Measurements from ENCODE around the gene ZNF398. TPM values are rescaled to one million over a fixed set of nuclear protein-coding genes. Genes with fewer than 3 reads are reported as not detected.

The ZNF398 gene
- total RNA-seq, 2 experiments from 2014 or later, result 7.2 to 8.7 TPM

DNA sequence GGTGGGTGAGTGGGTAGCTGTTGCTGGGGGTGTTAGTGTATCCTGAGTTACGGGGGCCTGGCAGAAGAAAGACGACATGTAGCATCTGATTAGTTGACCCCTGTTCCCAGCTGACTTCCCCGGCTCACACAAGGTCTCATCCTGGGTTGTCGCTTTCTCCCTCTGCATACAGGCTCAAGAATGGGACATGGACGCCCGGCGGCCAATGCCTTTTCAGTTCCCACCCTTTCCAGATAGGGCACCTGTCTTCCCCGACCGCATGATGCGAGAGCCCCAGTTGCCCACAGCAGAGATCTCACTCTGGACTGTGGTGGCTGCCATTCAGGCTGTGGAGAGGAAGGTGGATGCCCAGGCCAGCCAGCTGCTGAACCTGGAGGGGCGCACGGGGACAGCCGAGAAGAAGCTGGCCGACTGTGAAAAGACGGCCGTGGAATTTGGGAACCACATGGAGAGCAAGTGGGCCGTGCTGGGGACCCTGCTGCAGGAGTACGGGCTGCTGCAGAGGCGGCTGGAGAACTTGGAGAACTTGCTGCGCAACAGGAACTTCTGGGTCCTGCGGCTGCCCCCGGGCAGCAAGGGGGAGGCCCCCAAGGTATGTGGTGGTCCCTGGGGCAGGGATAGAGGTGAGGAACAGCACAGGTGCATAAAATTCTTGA is 51.0 kb downstream of the ZNF398 start:
- peaks cover 56% of the 10 kb centered on the region for H3K36me3 Mint-ChIP-seq (ENCODE audit: low read depth)
- ChIA-PET CTCF (no interaction called here), POLR2A (interaction anchor here (1.2 to 1.3 kb wide), 2 partner anchors 26 to 63 kb away, joined by 3 read pairs; no protein-coding TSS in a partner anchor)

DNA sequence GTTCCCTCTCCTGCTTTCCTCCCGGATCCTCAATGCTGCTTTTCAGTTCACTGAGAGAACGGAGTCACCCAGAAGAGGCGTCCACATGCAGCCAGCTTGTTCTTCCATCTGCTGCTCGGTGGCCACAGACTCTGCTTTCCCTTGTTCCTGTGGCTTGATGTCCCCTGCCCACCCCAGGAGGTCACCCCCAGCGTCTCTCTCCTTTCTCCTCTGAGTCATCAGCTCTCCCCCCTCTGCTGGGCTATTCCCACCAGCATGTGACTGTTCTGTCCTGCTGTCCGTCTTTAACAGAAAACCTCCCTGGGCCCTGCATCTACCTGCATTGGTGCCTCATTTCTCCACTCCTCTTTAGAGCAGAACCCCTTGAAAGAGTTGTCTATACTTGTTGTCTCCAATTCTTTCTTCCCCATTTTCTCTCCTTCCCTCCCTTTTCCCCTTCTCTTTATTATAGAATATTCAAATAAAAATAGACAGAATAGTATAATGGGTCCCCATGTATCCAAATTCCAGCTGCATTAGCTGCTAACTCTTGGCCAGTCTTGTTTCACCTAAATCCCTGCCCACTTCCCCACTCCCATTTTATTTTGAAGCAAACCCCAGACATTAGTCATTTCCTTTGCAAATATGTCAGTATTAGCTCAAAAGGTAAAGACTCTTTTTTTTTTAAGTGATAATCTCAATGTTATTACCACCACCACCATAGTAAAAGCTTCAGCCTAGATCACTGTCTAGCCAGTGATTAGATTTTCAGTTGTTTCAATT is 52.2 kb downstream of the ZNF398 start:
- Mint-ChIP-seq H3K36me3 (ENCODE audit: low read depth) (peaks cover 64% of the 10 kb centered on the region), H3K27ac (peak overlapping the region; percentile 4), H3K4me1 (ENCODE audit: low read depth) (peaks cover 47% of the 10 kb centered on the region), H3K9me3 (no peaks in the 10 kb centered on the region), H3K4me3 (no peak overlapping the region), H3K27me3 (no peaks in the 10 kb centered on the region)
- ChIA-PET CTCF (interaction anchor here (1.1 kb wide), 1 partner anchor 11 kb away, joined by 4 read pairs; no protein-coding TSS in a partner anchor), POLR2A (interaction anchor here (1.0 to 1.3 kb wide), 2 partner anchors 25 to 206 kb away, joined by 3 read pairs; no protein-coding TSS in a partner anchor)
- intact Hi-C loops (cut with micrococcal nuclease), result no loop called here
- DNase-seq, result no peak
- no peak for ATAC-seq
- TF ChIP-seq, protein P1, sequence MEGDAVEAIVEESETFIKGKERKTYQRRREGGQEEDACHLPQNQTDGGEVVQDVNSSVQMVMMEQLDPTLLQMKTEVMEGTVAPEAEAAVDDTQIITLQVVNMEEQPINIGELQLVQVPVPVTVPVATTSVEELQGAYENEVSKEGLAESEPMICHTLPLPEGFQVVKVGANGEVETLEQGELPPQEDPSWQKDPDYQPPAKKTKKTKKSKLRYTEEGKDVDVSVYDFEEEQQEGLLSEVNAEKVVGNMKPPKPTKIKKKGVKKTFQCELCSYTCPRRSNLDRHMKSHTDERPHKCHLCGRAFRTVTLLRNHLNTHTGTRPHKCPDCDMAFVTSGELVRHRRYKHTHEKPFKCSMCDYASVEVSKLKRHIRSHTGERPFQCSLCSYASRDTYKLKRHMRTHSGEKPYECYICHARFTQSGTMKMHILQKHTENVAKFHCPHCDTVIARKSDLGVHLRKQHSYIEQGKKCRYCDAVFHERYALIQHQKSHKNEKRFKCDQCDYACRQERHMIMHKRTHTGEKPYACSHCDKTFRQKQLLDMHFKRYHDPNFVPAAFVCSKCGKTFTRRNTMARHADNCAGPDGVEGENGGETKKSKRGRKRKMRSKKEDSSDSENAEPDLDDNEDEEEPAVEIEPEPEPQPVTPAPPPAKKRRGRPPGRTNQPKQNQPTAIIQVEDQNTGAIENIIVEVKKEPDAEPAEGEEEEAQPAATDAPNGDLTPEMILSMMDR (IDR thresholded peaks at IDR 0.05), result no peak

More for the DNA sequence above, 51.0 kb downstream of the ZNF398 start:
- peak overlapping the region; percentile 49 for H3K27ac Mint-ChIP-seq
- no peak overlapping the region for H3K4me3 Mint-ChIP-seq
- TF ChIP-seq, protein P1 (IDR thresholded peaks at IDR 0.05), result no peak
- H3K27me3 Mint-ChIP-seq, result no peaks in the 10 kb centered on the region
- ATAC-seq, result no peak
- intact Hi-C loops (cut with micrococcal nuclease), result no loop called here
- peaks cover 43% of the 10 kb centered on the region for H3K4me1 Mint-ChIP-seq (ENCODE audit: low read depth)
- H3K9me3 Mint-ChIP-seq, result no peaks in the 10 kb centered on the region
- no peak for DNase-seq

DNA sequence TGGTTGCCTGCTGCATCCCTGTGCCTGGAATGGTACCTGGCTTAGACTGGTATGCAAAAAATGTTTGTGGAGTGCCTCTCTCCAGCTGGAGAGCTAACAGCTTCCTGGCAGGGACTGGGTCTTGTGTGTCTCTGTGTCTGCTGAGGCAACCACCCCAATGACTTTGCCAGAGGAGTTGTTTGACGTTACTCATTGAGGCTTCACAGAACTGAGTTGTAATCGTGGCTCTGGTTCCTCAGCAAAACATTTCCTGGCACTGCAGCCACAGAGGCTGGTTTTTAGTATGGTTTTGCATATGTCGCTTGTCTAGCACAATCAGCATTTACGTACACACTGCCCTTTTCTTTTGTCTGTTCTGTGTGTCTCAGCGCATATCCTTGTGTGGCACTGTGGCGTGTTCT is 55.6 kb downstream of the ZNF398 start:
- Mint-ChIP-seq H3K9me3 (no peaks in the 10 kb centered on the region), H3K4me1 (ENCODE audit: low read depth) (peaks cover 38% of the 10 kb centered on the region), H3K4me3 (no peak overlapping the region), H3K36me3 (ENCODE audit: low read depth) (peaks cover 71% of the 10 kb centered on the region), H3K27me3 (no peaks in the 10 kb centered on the region), H3K27ac (peak overlapping the region; percentile 83)
- ATAC-seq (peak; percentile 82), DNase-seq (peak; percentile 36)
- TF ChIP-seq, protein P1 (IDR thresholded peaks at IDR 0.05), result no peak
- CTCF ChIA-PET, result no interaction called here
- POLR2A ChIA-PET, result interaction anchor here (1.8 kb wide), 1 partner anchor 12 kb away, joined by 4 read pairs; no protein-coding TSS in a partner anchor
- intact Hi-C loops (cut with micrococcal nuclease), result no loop called here

DNA sequence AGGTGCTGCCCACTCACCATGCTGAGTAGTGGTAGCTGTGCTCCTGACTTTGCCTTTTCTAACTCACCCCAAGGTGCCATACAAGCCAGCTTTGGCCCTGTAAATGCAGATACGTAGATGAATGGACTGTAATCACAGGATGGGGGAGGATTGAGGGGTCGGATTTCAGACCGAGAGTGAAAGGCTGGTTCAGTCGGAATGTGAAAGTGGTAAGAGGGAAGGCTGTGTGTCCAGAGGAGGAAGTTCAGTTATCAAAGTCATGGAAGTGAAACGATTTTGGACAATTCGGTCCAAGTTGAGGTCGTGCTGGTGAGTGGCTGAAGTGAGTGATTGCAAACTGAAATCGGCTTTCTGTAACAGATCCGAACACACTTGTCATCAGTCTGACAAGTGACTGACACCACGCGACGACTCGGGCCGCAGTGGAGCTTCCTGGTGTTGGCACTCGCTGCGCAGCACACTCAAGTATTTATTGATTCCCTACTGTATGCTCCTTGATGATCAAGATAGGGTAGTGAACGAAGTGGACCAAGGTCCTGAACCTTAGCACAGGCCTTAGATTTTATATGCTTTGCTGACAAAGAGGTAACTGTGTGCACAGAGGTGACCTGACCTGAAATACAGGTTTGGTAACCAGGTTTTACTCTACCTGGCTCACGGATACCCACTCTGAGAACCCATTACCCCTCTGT is 58.6 kb downstream of the ZNF398 start:
- DNase-seq, result no peak
- Mint-ChIP-seq H3K4me1 (ENCODE audit: low read depth) (peaks cover 32% of the 10 kb centered on the region), H3K4me3 (no peak overlapping the region), H3K27me3 (no peaks in the 10 kb centered on the region), H3K27ac (no peak overlapping the region), H3K36me3 (ENCODE audit: low read depth) (peaks cover 63% of the 10 kb centered on the region), H3K9me3 (no peaks in the 10 kb centered on the region)
- POLR2A ChIA-PET, result interaction anchor here (0.9 to 2.3 kb wide), 3 partner anchors 9 to 15 kb away, joined by 3 to 10 read pairs (median 3); partner anchors contain the start of gene ZNF282
- no peak for ATAC-seq
- intact Hi-C loops (cut with micrococcal nuclease), result no loop called here
- CTCF ChIA-PET, result interaction anchor here (1.6 kb wide), 1 partner anchor 10 kb away, joined by 8 read pairs; the partner anchor contains the start of gene ZNF282
- TF ChIP-seq, protein P1 (IDR thresholded peaks at IDR 0.05), result no peak
